SK-N-SH treated with all-trans-retinoic acid at 6 μM for 48 hours (cell line): ENCODE results near the gene NRXN3.

Experiments used
- CSDC2 ChIP-seq: fragments of 250-450 bp; sonication (Bioruptor Pico); IDR thresholded peaks from 2 replicates; pipeline ENCODE4 v1.5.0; 2020; ENCODE audit warnings: mild to moderate bottlenecking, moderate library complexity
- ESRRG ChIP-seq: fragments of 250-450 bp; sonication (Bioruptor Pico); IDR thresholded peaks from 2 replicates; pipeline ENCODE4 v1.6.1; 2021; ENCODE audit warnings: mild to moderate bottlenecking

- no peak for TF ChIP-seq ESRRG (CRISPR knock-in tag)
- no peak for TF ChIP-seq CSDC2 (CRISPR knock-in tag)
These were observed 1332.1 kb downstream of the NRXN3 start for GRCh38 chr14:79502136-79502750.
